Gastroesophageal sphincter (tissue), 3 donors: ENCODE measurements around the gene PPP2R3B.

Experiments
- EP300 ChIP-seq: sonication (generic); formaldehyde crosslinking; IDR thresholded peaks from one replicate; pipeline ENCODE4 v1.6.1; 2017; ENCODE audit warnings: antibody characterized with exemption, mild to moderate bottlenecking
- POLR2A ChIP-seq, 2 donors: fragments of 450-650 bp; IDR thresholded peaks; one replicate each; pipeline ENCODE4 v1.6.1; 2017; ENCODE audit warnings: antibody characterized with exemption in 2 of 2, mild to moderate bottlenecking in 2 of 2, moderate library complexity in 1 of 2
- TF ChIP-seq, protein P1 (sequence below), 4 experiments: fragments of 200-600 bp in 2 of 4; fragments of 450-650 bp in 2 of 4; sonication (generic) in 1 of 4; IDR thresholded peaks; one replicate each; pipeline ENCODE4 v1.5.1; 2017 to 2019; ENCODE audit warnings: antibody characterized with exemption in 4 of 4, mild to moderate bottlenecking in 2 of 4, moderate library complexity in 2 of 4

- TF ChIP-seq, protein P1, sequence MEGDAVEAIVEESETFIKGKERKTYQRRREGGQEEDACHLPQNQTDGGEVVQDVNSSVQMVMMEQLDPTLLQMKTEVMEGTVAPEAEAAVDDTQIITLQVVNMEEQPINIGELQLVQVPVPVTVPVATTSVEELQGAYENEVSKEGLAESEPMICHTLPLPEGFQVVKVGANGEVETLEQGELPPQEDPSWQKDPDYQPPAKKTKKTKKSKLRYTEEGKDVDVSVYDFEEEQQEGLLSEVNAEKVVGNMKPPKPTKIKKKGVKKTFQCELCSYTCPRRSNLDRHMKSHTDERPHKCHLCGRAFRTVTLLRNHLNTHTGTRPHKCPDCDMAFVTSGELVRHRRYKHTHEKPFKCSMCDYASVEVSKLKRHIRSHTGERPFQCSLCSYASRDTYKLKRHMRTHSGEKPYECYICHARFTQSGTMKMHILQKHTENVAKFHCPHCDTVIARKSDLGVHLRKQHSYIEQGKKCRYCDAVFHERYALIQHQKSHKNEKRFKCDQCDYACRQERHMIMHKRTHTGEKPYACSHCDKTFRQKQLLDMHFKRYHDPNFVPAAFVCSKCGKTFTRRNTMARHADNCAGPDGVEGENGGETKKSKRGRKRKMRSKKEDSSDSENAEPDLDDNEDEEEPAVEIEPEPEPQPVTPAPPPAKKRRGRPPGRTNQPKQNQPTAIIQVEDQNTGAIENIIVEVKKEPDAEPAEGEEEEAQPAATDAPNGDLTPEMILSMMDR (IDR thresholded peaks at IDR 0.05), result no peak
- no peak for TF ChIP-seq POLR2A (IDR thresholded peaks at IDR 0.05)
- TF ChIP-seq EP300, result no peak
These were observed 28.8 kb downstream of the PPP2R3B start for GRCh38 chrX:357693-358471.
